Keratinocyte (primary cell): ENCODE results near the gene SDHC. TPM values are rescaled to one million over a fixed set of nuclear protein-coding genes. Genes with fewer than 3 reads are reported as not detected.
A peak's percentile ranks its signal among the peaks of the same experiment; 100 is the strongest.

Experiments
- DNase-seq: peaks from one replicate; pipeline ENCODE4 v3.0.0-alpha.2; 2011; ENCODE audit warnings: low read depth, missing footprints, low spot score
- FAIRE-seq: peaks from 2 replicates; lab custom pipeline; 2011; peaks lifted over from hg19 to GRCh38; lab: Jason Lieb, UNC
- H2AFZ ChIP-seq: 2 replicates; pipeline ENCODE4 v1.6.0; 2012; ENCODE audit warnings: low read length, control low read depth, inconsistent platforms; ENCODE audit not compliant: control insufficient read depth
- H3K27ac ChIP-seq: 2 replicates; pipeline ENCODE4 v1.5.1; 2011; ENCODE audit warnings: low read length; ENCODE audit not compliant: control insufficient read depth, insufficient read depth
- H3K27me3 ChIP-seq: 3 replicates; pipeline ENCODE4 v1.6.0; 2011; ENCODE audit warnings: low read length; ENCODE audit not compliant: control insufficient read depth, insufficient read depth; ENCODE audit errors: extremely low read depth
- H3K36me3 ChIP-seq, 2 experiments: 2 replicates in 1 of 2; 3 replicates in 1 of 2; pipeline ENCODE4 v1.5.1; 2011; ENCODE audit warnings: low read length in 2 of 2, mild to moderate bottlenecking in 1 of 2; ENCODE audit not compliant: control insufficient read depth in 2 of 2, insufficient read depth in 2 of 2; ENCODE audit errors: extremely low read depth in 1 of 2
- H3K4me1 ChIP-seq: 3 replicates; pipeline ENCODE4 v1.5.1; 2011; ENCODE audit warnings: low read length; ENCODE audit not compliant: control insufficient read depth, insufficient read depth; ENCODE audit errors: extremely low read depth
- H3K4me2 ChIP-seq: 3 replicates; pipeline ENCODE4 v1.6.0; 2011; ENCODE audit warnings: low read depth, low read length; ENCODE audit not compliant: control insufficient read depth, insufficient read depth; ENCODE audit errors: extremely low read depth
- H3K4me3 ChIP-seq, 3 experiments: fragments of 200-600 bp in 1 of 3; sonication (generic) in 1 of 3; 2 replicates in 2 of 3; 3 replicates in 1 of 3; pipeline ENCODE4 v1.5.1; 2011 to 2016; ENCODE audit warnings: low read length in 3 of 3, mild to moderate bottlenecking in 3 of 3, control low read depth in 2 of 3, inconsistent platforms in 1 of 3, low read depth in 1 of 3, mixed read lengths in 1 of 3, mixed run types in 1 of 3, moderate library complexity in 1 of 3; ENCODE audit not compliant: control insufficient read depth in 2 of 3, insufficient read depth in 2 of 3; ENCODE audit errors: extremely low read depth in 1 of 3
- H3K79me2 ChIP-seq: 2 replicates; pipeline ENCODE4 v1.6.0; 2012; ENCODE audit warnings: low read length; ENCODE audit not compliant: control insufficient read depth, insufficient read depth
- H3K9ac ChIP-seq: 3 replicates; pipeline ENCODE4 v1.6.0; 2011; ENCODE audit warnings: low read length; ENCODE audit not compliant: control insufficient read depth, insufficient read depth; ENCODE audit errors: extremely low read depth
- H3K9me1 ChIP-seq: 3 replicates; pipeline ENCODE4 v1.6.0; 2011; ENCODE audit warnings: low read length; ENCODE audit not compliant: control insufficient read depth, insufficient read depth; ENCODE audit errors: extremely low read depth
- H3K9me3 ChIP-seq: 2 replicates; pipeline ENCODE4 v1.5.1; 2012; ENCODE audit warnings: low read depth, low read length; ENCODE audit not compliant: control insufficient read depth
- H4K20me1 ChIP-seq: 3 replicates; pipeline ENCODE4 v1.6.0; 2011; ENCODE audit warnings: low read length; ENCODE audit not compliant: control insufficient read depth, insufficient read depth; ENCODE audit errors: extremely low read depth
- CTCF ChIP-seq, 3 experiments: IDR thresholded peaks in 1 of 3; conservative IDR thresholded peaks in 1 of 3; optimal IDR thresholded peaks in 1 of 3; 2 replicates in 2 of 3; 3 replicates in 1 of 3; pipeline versions ENCODE3 to v1.5.1; 2011; ENCODE audit warnings: low read length in 3 of 3, mild to moderate bottlenecking in 3 of 3, moderate library complexity in 2 of 3, control low read depth in 1 of 3, inconsistent platforms in 1 of 3; ENCODE audit not compliant: insufficient read depth in 2 of 3; ENCODE audit errors: extremely low read depth in 1 of 3
- EZH2 ChIP-seq: IDR thresholded peaks from one replicate; pipeline ENCODE4 v1.6.1; 2012; ENCODE audit warnings: inconsistent platforms, mild to moderate bottlenecking, low read length, moderate library complexity
- dilution Hi-C: fragments of 300-500 bp; cut with MboI; formaldehyde crosslinking; loops from one replicate; pipeline ENCODE4 v1.7.0; 2020; ENCODE audit warnings: low sequenced_read_pairs; ENCODE audit not compliant: extremely low pct_ligation_motif_present
- polyA plus RNA-seq, 5 experiments: library from polyadenylated mRNA; depleted of rRNA in 3 of 5; stranded (reverse) in 3 of 5; stranded (forward) in 1 of 5; unstranded in 1 of 5; fragments of >200 nt; gene quantifications; 1 replicate in 1 of 5; 2 replicates in 3 of 5; 3 replicates in 1 of 5; pipeline versions ENCODE4 v1.2.1 to v1.2.3, GENCODE V29; 2011 to 2012; ENCODE audit warnings: missing spikeins in 2 of 5, low read depth in 1 of 5, low replicate concordance in 1 of 5

SDHC gene
- polyA plus RNA-seq, 1 donor (not counting 4 experiments of a cell fraction or from before 2014, with no cell fraction given), result 401 TPM

DNA sequence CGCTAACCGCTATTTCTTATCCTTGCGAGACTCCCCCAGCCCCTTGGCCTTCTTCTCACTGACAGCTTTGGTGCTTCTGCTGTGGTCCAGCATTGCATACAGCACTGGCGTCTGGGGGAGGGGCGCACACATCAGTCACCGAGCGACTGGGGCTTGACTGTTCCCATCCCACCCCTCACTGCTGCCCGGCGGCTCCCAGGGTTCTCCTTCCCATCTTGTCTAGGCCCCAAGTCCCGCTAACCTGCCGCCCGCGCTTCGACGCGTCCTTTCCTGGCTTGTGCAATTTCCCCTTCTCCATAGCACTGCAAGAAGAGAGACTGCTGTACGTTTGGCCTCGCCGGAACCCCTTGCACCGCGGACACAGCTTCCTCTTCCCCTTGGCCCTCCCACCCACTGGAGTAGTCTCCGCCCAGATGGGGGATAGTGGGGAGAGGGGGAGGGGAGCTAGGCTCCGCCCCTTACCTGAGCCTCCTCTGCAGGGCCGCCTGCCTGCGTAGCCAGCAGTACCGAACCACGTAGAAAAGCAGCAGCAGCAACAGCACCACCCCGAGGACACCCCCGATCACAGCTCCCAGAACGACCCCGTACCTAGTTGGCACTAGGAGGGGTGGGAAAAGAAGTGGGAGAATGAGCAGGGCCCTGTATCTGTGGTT is 8.2 kb upstream of the SDHC start:
- peak overlapping the region; percentile 94 for H2AFZ ChIP-seq
- no peaks in the 10 kb centered on the region for H3K36me3 ChIP-seq
- H3K9me1 ChIP-seq, result no peaks in the 10 kb centered on the region
- peak overlapping the region; percentile 84 for H3K4me2 ChIP-seq
- no peaks in the 10 kb centered on the region for H4K20me1 ChIP-seq
- H3K9ac ChIP-seq, result peak overlapping the region; percentile 71
- H3K27ac ChIP-seq, result no peak overlapping the region
- H3K4me1 ChIP-seq, result peaks cover 13% of the 10 kb centered on the region
- H3K27me3 ChIP-seq, result no peaks in the 10 kb centered on the region
- H3K79me2 ChIP-seq, result peaks cover 3% of the 10 kb centered on the region
- H3K4me3 ChIP-seq, result peak overlapping the region; percentile 62 to 86 (median 84)
- H3K9me3 ChIP-seq, result no peaks in the 10 kb centered on the region
- DNase-seq (peak; percentile 75), FAIRE-seq (peak; percentile 75)
- dilution Hi-C loops, result no loop called here
- peak; percentile 36 to 72 (median 50) for TF ChIP-seq CTCF (optimal IDR thresholded peaks at IDR 0.05 in 1 of 3, IDR thresholded peaks at IDR 0.05 in 1 of 3, conservative IDR thresholded peaks at IDR 0.05 in 1 of 3; ENCODE audit: extremely low read depth in 1 of 3, insufficient read depth in 2 of 3, low read length in 3 of 3)
- TF ChIP-seq EZH2, result no peak

- Histone ChIP-seq H2AFZ (no peak overlapping the region), H3K79me2 (peaks cover 3% of the 10 kb centered on the region), H3K9me3 (no peaks in the 10 kb centered on the region), H3K4me2 (no peak overlapping the region), H4K20me1 (no peaks in the 10 kb centered on the region), H3K36me3 (no peaks in the 10 kb centered on the region), H3K9me1 (no peaks in the 10 kb centered on the region), H3K27ac (no peak overlapping the region), H3K4me1 (peaks cover 13% of the 10 kb centered on the region), H3K27me3 (no peaks in the 10 kb centered on the region), H3K9ac (no peak overlapping the region), H3K4me3 (no peak overlapping the region)
- FAIRE-seq (no peak), DNase-seq (no peak)
- TF ChIP-seq EZH2 (no peak), CTCF (optimal IDR thresholded peaks at IDR 0.05 in 1 of 3, IDR thresholded peaks at IDR 0.05 in 1 of 3, conservative IDR thresholded peaks at IDR 0.05 in 1 of 3; ENCODE audit: extremely low read depth in 1 of 3, insufficient read depth in 2 of 3, low read length in 3 of 3) (no peak)
- dilution Hi-C loops, result no loop called here
These were observed 6.9 kb upstream of the SDHC start for GRCh38 chr1:161307230-161307768.
